ENCODE measurements around the gene CLIC1. TPM values are rescaled to one million over a fixed set of nuclear protein-coding genes. Genes with fewer than 3 reads are reported as not detected.

The CLIC1 gene
- polyA plus RNA-seq, 1 experiment = 466 TPM

- Histone ChIP-seq H3K4me3 (ENCODE audit: low read depth, low read length) (no peak overlapping the region), H3K27me3 (ENCODE audit: control insufficient read depth, insufficient read depth, low read length) (no peaks in the 10 kb centered on the region), H3K27ac (ENCODE audit: low read depth, low read length) (no peak overlapping the region), H3K9me3 (ENCODE audit: control insufficient read depth, insufficient read depth, low read length) (no peaks in the 10 kb centered on the region)
- DNase-seq (ENCODE audit: low read depth, low spot score) = no peak
- TF ChIP-seq, protein P1, sequence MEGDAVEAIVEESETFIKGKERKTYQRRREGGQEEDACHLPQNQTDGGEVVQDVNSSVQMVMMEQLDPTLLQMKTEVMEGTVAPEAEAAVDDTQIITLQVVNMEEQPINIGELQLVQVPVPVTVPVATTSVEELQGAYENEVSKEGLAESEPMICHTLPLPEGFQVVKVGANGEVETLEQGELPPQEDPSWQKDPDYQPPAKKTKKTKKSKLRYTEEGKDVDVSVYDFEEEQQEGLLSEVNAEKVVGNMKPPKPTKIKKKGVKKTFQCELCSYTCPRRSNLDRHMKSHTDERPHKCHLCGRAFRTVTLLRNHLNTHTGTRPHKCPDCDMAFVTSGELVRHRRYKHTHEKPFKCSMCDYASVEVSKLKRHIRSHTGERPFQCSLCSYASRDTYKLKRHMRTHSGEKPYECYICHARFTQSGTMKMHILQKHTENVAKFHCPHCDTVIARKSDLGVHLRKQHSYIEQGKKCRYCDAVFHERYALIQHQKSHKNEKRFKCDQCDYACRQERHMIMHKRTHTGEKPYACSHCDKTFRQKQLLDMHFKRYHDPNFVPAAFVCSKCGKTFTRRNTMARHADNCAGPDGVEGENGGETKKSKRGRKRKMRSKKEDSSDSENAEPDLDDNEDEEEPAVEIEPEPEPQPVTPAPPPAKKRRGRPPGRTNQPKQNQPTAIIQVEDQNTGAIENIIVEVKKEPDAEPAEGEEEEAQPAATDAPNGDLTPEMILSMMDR (IDR thresholded peaks at IDR 0.05; ENCODE audit: low read depth, low read length) = no peak
- CTCF ChIA-PET = interaction anchor here (0.9 to 4.2 kb wide), 2 partner anchors 10 kb away, joined by 4 to 24 read pairs; no protein-coding TSS in a partner anchor
- POLR2A ChIA-PET = interaction anchor here (1.2 kb wide), 1 partner anchor 99 kb away, joined by 10 read pairs; no protein-coding TSS in a partner anchor
Measured at GRCh38 chr6:31781244-31782125, 45.2 kb upstream of the CLIC1 start.

- ChIA-PET POLR2A (no interaction called here), CTCF (interaction anchor here (4.2 kb wide), 1 partner anchor 11 kb away, joined by 24 read pairs; no protein-coding TSS in a partner anchor)
- H3K4me3 ChIP-seq (ENCODE audit: low read depth, low read length) = no peak overlapping the region
- H3K27ac ChIP-seq (ENCODE audit: low read depth, low read length) = no peak overlapping the region
- no peaks in the 10 kb centered on the region for H3K9me3 ChIP-seq (ENCODE audit: control insufficient read depth, insufficient read depth, low read length)
- TF ChIP-seq, protein P1 (IDR thresholded peaks at IDR 0.05; ENCODE audit: low read depth, low read length) = no peak
- no peaks in the 10 kb centered on the region for H3K27me3 ChIP-seq (ENCODE audit: control insufficient read depth, insufficient read depth, low read length)
- DNase-seq (ENCODE audit: low read depth, low spot score) = no peak
Measured at GRCh38 chr6:31780507-31781243, 44.3 kb upstream of the CLIC1 start.

GRCh38 chr6:31779908-31780307 lies 43.6 kb upstream of the CLIC1 start:
- no peaks in the 10 kb centered on the region for H3K9me3 ChIP-seq (ENCODE audit: control insufficient read depth, insufficient read depth, low read length)
- TF ChIP-seq, protein P1 (IDR thresholded peaks at IDR 0.05; ENCODE audit: low read depth, low read length) = no peak
- POLR2A ChIA-PET = no interaction called here
- no peak overlapping the region for H3K4me3 ChIP-seq (ENCODE audit: low read depth, low read length)
- no peak overlapping the region for H3K27ac ChIP-seq (ENCODE audit: low read depth, low read length)
- CTCF ChIA-PET = interaction anchor here (4.2 kb wide), 1 partner anchor 11 kb away, joined by 24 read pairs; no protein-coding TSS in a partner anchor
- no peak for DNase-seq (ENCODE audit: low read depth, low spot score)
- no peaks in the 10 kb centered on the region for H3K27me3 ChIP-seq (ENCODE audit: control insufficient read depth, insufficient read depth, low read length)

DNA sequence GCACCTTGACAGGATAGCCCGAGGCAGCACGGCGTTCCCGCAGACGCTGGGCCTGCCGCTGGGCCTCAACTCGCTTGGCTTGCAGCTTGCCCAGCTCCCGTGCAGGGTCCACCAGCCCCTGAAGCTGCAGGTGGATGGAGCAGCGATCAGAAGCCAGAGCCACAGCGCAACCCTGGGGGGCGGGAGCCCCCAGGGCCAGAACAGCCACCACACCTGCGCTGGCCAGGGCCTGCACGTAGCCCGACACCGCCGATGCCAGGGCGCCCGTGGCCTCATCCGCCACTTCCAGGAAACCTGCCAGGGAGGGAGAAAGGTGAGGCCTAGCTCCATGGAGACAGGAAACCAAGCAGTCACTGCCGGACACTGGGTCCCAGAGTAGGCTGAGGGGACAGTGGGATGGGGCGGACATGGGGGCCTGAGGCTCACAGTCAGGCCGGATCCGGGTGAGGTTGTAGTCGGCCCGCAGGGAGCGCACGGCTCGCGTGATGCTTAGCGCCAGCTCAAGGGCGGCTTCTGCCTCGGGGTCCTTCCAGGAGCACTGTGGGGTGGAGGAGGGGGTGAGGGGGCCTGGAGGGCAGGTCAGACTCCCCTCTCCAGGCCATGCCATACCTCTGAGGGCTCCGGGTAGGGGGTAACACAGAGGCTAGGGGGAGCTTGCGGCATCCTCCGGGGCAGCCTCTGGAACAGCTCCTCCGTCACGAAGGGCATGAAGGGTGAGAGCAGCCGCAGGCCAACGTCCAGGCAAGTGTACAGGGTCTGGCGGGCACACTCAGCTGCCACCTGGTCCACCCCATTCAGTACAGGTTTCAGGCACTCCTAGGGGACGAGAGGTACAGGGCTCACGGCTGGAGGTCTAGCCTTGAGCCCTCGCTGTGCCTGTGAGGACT lies 42.9 kb upstream of the CLIC1 start:
- CTCF ChIA-PET = interaction anchor here (1.1 to 4.2 kb wide), 2 partner anchors 9 to 12 kb away, joined by 3 to 24 read pairs; no protein-coding TSS in a partner anchor
- TF ChIP-seq, protein P1 (IDR thresholded peaks at IDR 0.05; ENCODE audit: low read depth, low read length) = no peak
- DNase-seq (ENCODE audit: low read depth, low spot score) = no peak

More for the DNA sequence above, 42.9 kb upstream of the CLIC1 start:
- Histone ChIP-seq H3K4me3 (ENCODE audit: low read depth, low read length) (no peak overlapping the region), H3K27me3 (ENCODE audit: control insufficient read depth, insufficient read depth, low read length) (no peaks in the 10 kb centered on the region), H3K27ac (ENCODE audit: low read depth, low read length) (no peak overlapping the region), H3K9me3 (ENCODE audit: control insufficient read depth, insufficient read depth, low read length) (no peaks in the 10 kb centered on the region)
- POLR2A ChIA-PET = interaction anchor here (0.6 to 0.7 kb wide), 2 partner anchors 120 to 1182 kb away, joined by 3 to 4 read pairs; no protein-coding TSS in a partner anchor
